Heart right ventricle (tissue), 16 donors: Measurements from ENCODE around the gene NEDD4L. TPM values are rescaled to one million over a fixed set of nuclear protein-coding genes. Genes with fewer than 3 reads are reported as not detected.

Experiments
- ATAC-seq, 8 donors: fragments of 200-7000 bp; cut with Tn5 transposase; one replicate each; pipeline ENCODE4 v1.9.1; 2020; ENCODE audit warnings: mild to moderate bottlenecking in 8 of 8, moderate library complexity in 8 of 8, moderate number of reproducible peaks in 1 of 8
- DNase-seq, 2 donors: peaks; one replicate each; pipeline ENCODE4 v3.0.0-alpha.2; 2020
- H3K27ac ChIP-seq, 10 donors: fragments of 200-600 bp; sonication (generic) in 2 of 10; one replicate each; pipeline versions ENCODE4 v1.5.0 to v1.8.0; 2020 to 2022; ENCODE audit warnings: mild to moderate bottlenecking in 3 of 10
- H3K27me3 ChIP-seq, 7 donors: fragments of 200-600 bp; one replicate each; pipeline ENCODE4 v1.8.0; 2021 to 2022; ENCODE audit warnings: mild to moderate bottlenecking in 2 of 7
- H3K36me3 ChIP-seq, 9 donors: fragments of 200-600 bp; sonication (generic) in 1 of 9; one replicate each; pipeline versions ENCODE4 v1.5.0 to v1.8.0; 2020 to 2022; ENCODE audit warnings: mild to moderate bottlenecking in 2 of 9
- H3K4me1 ChIP-seq, 9 donors: fragments of 200-600 bp; sonication (generic) in 1 of 9; one replicate each; pipeline versions ENCODE4 v1.5.0 to v1.8.0; 2020 to 2022; ENCODE audit warnings: mild to moderate bottlenecking in 4 of 9
- H3K4me3 ChIP-seq, 10 donors: fragments of 200-600 bp; sonication (generic) in 2 of 10; one replicate each; pipeline versions ENCODE4 v1.5.0 to v1.8.0; 2020 to 2022; ENCODE audit warnings: mild to moderate bottlenecking in 7 of 10, moderate library complexity in 2 of 10
- H3K9me3 ChIP-seq, 11 donors: fragments of 200-600 bp in 10 of 11; sonication (generic) in 2 of 11; one replicate each; pipeline versions ENCODE4 v1.5.0 to v1.8.0; 2013 to 2022; ENCODE audit warnings: mild to moderate bottlenecking in 2 of 11, control low read depth in 1 of 11, moderate library complexity in 1 of 11
- WGBS, 2 donors: extraction: QIAGEN DNeasy Blood & Tissue Kit; methylation state at CpG; one replicate each; pipeline ENCODE4 v1.1.7; 2013; ENCODE audit warnings: inconsistent platforms in 1 of 2; 5-methylcytosine and 5-hydroxymethylcytosine counted together
- intact Hi-C, 10 donors: fragments of 100-400 bp; cut with DNase I; formaldehyde crosslinking; loops; one replicate each; pipeline versions ENCODE4 v1.11.1 to v1.14.2; 2022
- polyA plus RNA-seq, 2 donors: library from polyadenylated mRNA; stranded (reverse); fragments of 200-250 nt; gene quantifications; one replicate each; pipeline ENCODE4 v1.2.3, GENCODE V29; 2013
- total RNA-seq, 10 donors: library from RNA; stranded (reverse); fragmentation: NEBNext Ultra II Directional in 3 of 10; extraction: Animal tissue kit (Norgen Biotek cat#: 25700) in 3 of 10; gene quantifications; one replicate each; pipeline versions ENCODE4 v1.2.1 to v1.2.4, GENCODE V29; 2021 to 2023
- TF ChIP-seq, protein P1 (sequence below), 9 donors: fragments of 200-600 bp; sonication (generic) in 2 of 9; IDR thresholded peaks; one replicate each; pipeline versions ENCODE4 v1.5.0 to v1.8.0; 2021 to 2022; ENCODE audit warnings: antibody characterized with exemption in 9 of 9, mild to moderate bottlenecking in 5 of 9, moderate library complexity in 1 of 9
- donor health status: Arrhythmogenic right ventricular cardiomyopathy.
- donor health status: ischemic (EF 13 %, LVEDD 7.1; RV severe dilation, severe dysfunction).
- donor health status: healthy with polysubstance abuse.
- donor health status: DM: no; HTN: yes; CAD: no.
- donor health status: DM: no; HTN: no; CAD: no.
- donor health status: ischemic (EF 25% LVEDD 6.9; RV normal size, moderate dysfunction).
- donor health status: ischemic (EF 25% LVEDD 5.7; RV mildly dilated, moderate dysfunction).
- donor health status: healthy.
- donor health status: DM: yes; HTN: yes; CAD: no.
- donor health status: Ischemic cardiomyopathy.
- donor health status: ischemic (EF 35%, LVEDD 5.7; RV mildly dilated, moderate dysfunction).
- donor health status: nonischemic (EF 11% LVEDD 7.7; RV severe dilation, severe dysfunction).
- donor health status: DM: yes; HTN: yes; CAD: no.
- donor health status: PGD.
- donor health status: ischemic (EF 29% LVEDD 5.4; RV normal size, mild dysfunction).
- donor health status: nonischemic (EF 23%, LVEDD 6.1; RV moderate dilation, normal function).

The NEDD4L gene
- total and polyA plus RNA-seq, 12 donors: 9.6 to 67.1 (median 49.4) TPM

DNA sequence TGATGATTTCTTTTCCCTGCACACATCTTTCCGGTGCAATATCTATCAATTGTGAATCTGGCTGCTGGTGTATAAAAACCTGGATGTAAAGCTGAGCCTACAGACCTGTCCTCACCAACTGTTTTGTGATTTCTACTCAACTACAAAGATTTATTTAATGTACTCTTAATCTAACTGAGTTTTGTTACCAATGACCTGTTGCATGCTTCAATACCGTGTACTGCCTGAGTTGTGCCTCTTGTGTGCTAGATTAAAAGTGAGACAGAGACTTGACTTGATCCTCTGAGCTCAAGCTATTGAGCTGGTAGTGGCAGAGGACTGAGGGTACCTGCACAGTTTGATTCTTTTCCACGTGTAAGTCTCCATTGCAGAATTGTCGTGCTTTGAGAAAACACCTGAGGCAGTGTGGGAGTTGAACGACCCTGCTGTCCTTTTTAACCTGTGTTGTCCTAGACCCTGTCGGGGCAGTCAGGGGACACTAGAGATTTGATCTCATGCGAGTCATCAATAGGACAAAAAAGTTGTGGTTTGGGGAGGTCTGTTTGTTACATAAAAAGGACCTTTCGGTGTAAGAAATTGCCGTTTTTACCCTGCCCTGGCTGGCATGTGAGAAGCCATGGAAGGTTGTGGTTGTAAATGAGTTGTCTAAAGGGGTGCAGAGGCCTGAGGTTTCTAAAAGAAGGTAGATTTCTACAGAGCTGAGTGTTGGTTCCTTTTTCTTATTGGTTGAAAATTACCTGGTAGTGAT, 353.5 kb downstream of the NEDD4L start:
- TF ChIP-seq, protein P1, sequence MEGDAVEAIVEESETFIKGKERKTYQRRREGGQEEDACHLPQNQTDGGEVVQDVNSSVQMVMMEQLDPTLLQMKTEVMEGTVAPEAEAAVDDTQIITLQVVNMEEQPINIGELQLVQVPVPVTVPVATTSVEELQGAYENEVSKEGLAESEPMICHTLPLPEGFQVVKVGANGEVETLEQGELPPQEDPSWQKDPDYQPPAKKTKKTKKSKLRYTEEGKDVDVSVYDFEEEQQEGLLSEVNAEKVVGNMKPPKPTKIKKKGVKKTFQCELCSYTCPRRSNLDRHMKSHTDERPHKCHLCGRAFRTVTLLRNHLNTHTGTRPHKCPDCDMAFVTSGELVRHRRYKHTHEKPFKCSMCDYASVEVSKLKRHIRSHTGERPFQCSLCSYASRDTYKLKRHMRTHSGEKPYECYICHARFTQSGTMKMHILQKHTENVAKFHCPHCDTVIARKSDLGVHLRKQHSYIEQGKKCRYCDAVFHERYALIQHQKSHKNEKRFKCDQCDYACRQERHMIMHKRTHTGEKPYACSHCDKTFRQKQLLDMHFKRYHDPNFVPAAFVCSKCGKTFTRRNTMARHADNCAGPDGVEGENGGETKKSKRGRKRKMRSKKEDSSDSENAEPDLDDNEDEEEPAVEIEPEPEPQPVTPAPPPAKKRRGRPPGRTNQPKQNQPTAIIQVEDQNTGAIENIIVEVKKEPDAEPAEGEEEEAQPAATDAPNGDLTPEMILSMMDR (IDR thresholded peaks at IDR 0.05): no peak
- 94% methylated on average over 9 of the region's 9 CpGs for WGBS, 2 donors
- ATAC-seq: no peak
- intact Hi-C loops: loop anchor here in 2 of 10 donors (10.0 kb wide), 1 partner anchor 97 kb away; no protein-coding TSS in a partner anchor
- DNase-seq: no peak
- Histone ChIP-seq H3K9me3 (no peaks in the 10 kb centered on the region), H3K4me3 (no peak overlapping the region), H3K4me1 (peaks cover 0 to 24% (median 4%) of the 10 kb centered on the region in 9 donors), H3K27ac (no peak overlapping the region), H3K27me3 (no peaks in the 10 kb centered on the region), H3K36me3 (peaks cover 0 to 40% (median 0%) of the 10 kb centered on the region in 9 donors)

DNA sequence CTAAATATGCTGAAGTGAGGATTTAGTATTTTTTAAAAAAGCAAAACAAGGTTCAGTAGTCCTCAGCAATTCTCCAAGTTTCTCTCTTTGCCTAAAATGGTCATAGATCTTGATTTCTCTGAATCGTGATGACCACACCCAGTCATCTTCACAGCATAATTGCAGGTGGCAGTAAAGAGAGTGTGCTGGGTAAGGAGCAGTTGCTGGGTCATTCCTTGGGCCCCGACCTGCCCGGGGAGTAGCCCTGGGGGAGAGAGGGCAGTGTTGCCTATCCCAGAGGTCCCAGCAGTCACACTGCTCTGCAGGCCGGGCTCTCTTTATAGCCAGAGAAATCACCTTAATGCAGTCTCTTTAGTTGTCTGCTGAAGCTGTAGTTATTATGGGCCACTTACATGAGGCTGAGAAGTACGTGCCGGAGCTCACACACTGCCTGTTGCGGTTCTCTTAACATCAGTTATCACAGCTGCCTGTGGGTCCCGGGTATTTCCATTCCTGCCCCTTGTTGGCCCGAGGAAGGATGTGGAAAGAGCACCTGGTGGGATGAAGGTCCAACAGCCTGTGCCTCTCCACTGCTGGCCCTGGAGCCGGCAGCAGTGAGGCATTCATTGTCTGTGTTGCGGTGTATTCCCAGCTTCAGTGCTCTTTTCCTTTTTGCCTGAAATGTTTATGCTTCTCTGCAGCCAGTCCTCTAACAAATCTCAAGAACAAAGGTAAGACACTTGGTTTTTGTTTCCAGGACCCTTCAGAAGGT, 354.8 kb downstream of the NEDD4L start:
- TF ChIP-seq, protein P1 (IDR thresholded peaks at IDR 0.05): no peak
- intact Hi-C loops: loop anchor here in 2 of 10 donors (10.0 kb wide), 1 partner anchor 96 kb away; no protein-coding TSS in a partner anchor
- ATAC-seq: no peak

DNA sequence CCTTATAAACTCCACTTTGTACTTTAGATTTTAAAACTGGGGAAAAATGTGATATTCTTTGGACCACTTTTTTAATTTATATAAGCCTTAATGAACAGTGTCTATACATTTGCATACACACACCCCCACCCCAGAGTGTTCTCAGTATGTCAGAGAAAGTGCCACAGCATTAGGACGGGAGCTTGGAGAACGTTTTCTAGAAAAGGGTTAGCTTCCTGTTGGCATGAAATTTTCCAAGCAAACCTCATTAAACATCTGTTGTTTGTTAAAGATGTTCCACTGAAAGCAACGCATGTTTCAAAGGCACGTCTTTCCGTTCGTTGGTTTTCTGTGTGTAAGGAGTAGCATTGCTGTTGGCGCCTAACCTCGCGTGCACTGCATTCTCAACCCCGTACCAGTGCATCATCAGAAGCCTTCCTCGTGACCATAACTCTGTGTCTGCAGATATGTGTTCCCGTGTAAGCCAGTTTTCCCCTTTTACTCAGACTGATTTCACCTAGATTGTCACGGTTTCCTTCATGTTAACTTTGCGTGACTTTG, 356.4 kb downstream of the NEDD4L start:
- peaks cover 0 to 20% (median 11%) of the 10 kb centered on the region in 9 donors for H3K4me1 ChIP-seq
- intact Hi-C loops: loop anchor here in 8 of 10 donors (1.0 to 10.0 kb wide), 6 partner anchors 92 to 364 kb away; no protein-coding TSS in a partner anchor
- no peaks in the 10 kb centered on the region for H3K27me3 ChIP-seq
- peaks cover 0 to 26% (median 0%) of the 10 kb centered on the region in 9 donors for H3K36me3 ChIP-seq
- H3K4me3 ChIP-seq: no peak overlapping the region
- H3K9me3 ChIP-seq: no peaks in the 10 kb centered on the region
- WGBS, 2 donors: 84% methylated on average over 14 of the region's 14 CpGs
- no peak overlapping the region for H3K27ac ChIP-seq
- no peak for DNase-seq
- TF ChIP-seq, protein P1 (IDR thresholded peaks at IDR 0.05): peak in 1 of 9 donors; percentile 2
- no peak for ATAC-seq

More for the DNA sequence above, 354.8 kb downstream of the NEDD4L start:
- DNase-seq: no peak
- Histone ChIP-seq H3K27ac (no peak overlapping the region), H3K9me3 (no peaks in the 10 kb centered on the region), H3K4me1 (peaks cover 0 to 22% (median 11%) of the 10 kb centered on the region in 9 donors), H3K36me3 (peaks cover 0 to 35% (median 0%) of the 10 kb centered on the region in 9 donors), H3K4me3 (no peak overlapping the region), H3K27me3 (no peaks in the 10 kb centered on the region)
- 86% methylated on average over 11 of the region's 11 CpGs for WGBS, 2 donors

DNA sequence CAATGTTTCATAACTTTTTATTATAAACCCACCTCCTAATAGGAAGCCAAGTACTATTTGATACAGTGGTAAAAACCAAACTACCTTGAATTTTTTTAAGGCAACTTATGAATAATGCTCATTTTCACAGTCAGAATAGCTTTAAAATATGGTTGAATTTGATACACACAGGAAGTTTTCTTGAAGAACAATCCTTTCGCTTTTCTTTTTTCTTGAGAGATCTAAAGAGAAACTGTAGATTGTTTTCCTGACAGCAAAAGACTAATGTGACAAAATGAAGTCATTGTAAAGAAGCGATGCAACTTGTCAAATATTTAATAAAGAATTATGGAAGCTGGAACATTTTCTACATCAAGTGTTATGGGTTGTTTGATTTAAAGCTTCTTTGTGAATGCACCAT, 357.2 kb downstream of the NEDD4L start:
- no peak for ATAC-seq
- Histone ChIP-seq H3K36me3 (peaks cover 0 to 19% (median 0%) of the 10 kb centered on the region in 9 donors), H3K27me3 (no peaks in the 10 kb centered on the region), H3K4me3 (no peak overlapping the region), H3K4me1 (peaks cover 0 to 20% (median 11%) of the 10 kb centered on the region in 9 donors), H3K9me3 (no peaks in the 10 kb centered on the region), H3K27ac (no peak overlapping the region)
- TF ChIP-seq, protein P1 (IDR thresholded peaks at IDR 0.05): no peak
- 95 to 97% methylated on average over 2 of the region's 2 CpGs for WGBS, 2 donors
- intact Hi-C loops: loop anchor here in 7 of 10 donors (2.0 to 10.0 kb wide), 5 partner anchors 91 to 364 kb away; no protein-coding TSS in a partner anchor
- DNase-seq: no peak
